H1 (cell line): ENCODE measurements around the gene IL16. TPM values are rescaled to one million over a fixed set of nuclear protein-coding genes. Genes with fewer than 3 reads are reported as not detected.

Source experiments
- CTCF ChIA-PET: fragments of 300-600 bp; sonication (Branson Sonifier 250); formaldehyde crosslinking; loops from one replicate; lab custom pipeline; 2021; ENCODE audit not compliant: partially characterized antibody; lab: Charles Lee
- POLR2A ChIA-PET: fragments of 300-600 bp; sonication (Branson Sonifier 250); formaldehyde crosslinking; loops from one replicate; lab custom pipeline; 2021; ENCODE audit warnings: inconsistent platforms; ENCODE audit not compliant: partially characterized antibody; lab: Charles Lee
- DNase-seq, 2 experiments: peaks; one replicate each; pipeline versions ENCODE4 v3.0.0 to v3.0.0-alpha.2; 2010 to 2022; ENCODE audit warnings: low spot score in 2 of 2, low read depth in 1 of 2, mixed read lengths in 1 of 2
- FAIRE-seq: peaks from 2 replicates; lab custom pipeline; 2011; peaks lifted over from hg19 to GRCh38; lab: Jason Lieb, UNC
- H2AFZ ChIP-seq: 2 replicates; pipeline ENCODE4 v1.8.1; 2012; ENCODE audit warnings: low read length, inconsistent platforms
- H2AK5ac ChIP-seq: 2 replicates; pipeline ENCODE4 v1.6.1; 2013; ENCODE audit warnings: low read depth, low read length
- H2BK120ac ChIP-seq: replicated peaks from 2 replicates; pipeline ENCODE3; 2013; ENCODE audit warnings: low read depth, low read length, inconsistent platforms
- H2BK12ac ChIP-seq: 2 replicates; pipeline ENCODE4 v1.6.1; 2013; ENCODE audit warnings: low read depth, low read length
- H2BK15ac ChIP-seq: 2 replicates; pipeline ENCODE4 v1.6.1; 2013; ENCODE audit warnings: low read length
- H2BK20ac ChIP-seq: 2 replicates; pipeline ENCODE4 v1.6.1; 2013; ENCODE audit warnings: low read length
- H2BK5ac ChIP-seq: 2 replicates; pipeline ENCODE4 v1.6.1; 2013; ENCODE audit warnings: low read depth, low read length
- H3K14ac ChIP-seq: 2 replicates; pipeline ENCODE4 v1.6.1; 2013; ENCODE audit warnings: inconsistent platforms; ENCODE audit not compliant: insufficient read length
- H3K18ac ChIP-seq: 2 replicates; pipeline ENCODE4 v1.6.1; 2013; ENCODE audit warnings: low read length; ENCODE audit errors: extremely low read depth
- H3K23ac ChIP-seq: 2 replicates; pipeline ENCODE4 v1.6.1; 2013; ENCODE audit warnings: inconsistent platforms; ENCODE audit not compliant: insufficient read length
- H3K23me2 ChIP-seq: 2 replicates; pipeline ENCODE4 v1.6.1; 2013; ENCODE audit warnings: low read depth, low read length
- H3K27ac ChIP-seq: 2 replicates; pipeline ENCODE4 v1.6.1; 2011; ENCODE audit warnings: low read depth, low read length, inconsistent platforms
- H3K27me3 ChIP-seq, 4 experiments: replicated peaks in 1 of 4; 1 replicate in 1 of 4; 2 replicates in 3 of 4; pipeline versions ENCODE4 v1.6.1 to v1.8.1; 2011 to 2013; ENCODE audit warnings: low read length in 3 of 4, mild to moderate bottlenecking in 3 of 4, inconsistent platforms in 2 of 4, mixed read lengths in 2 of 4, moderate library complexity in 1 of 4; ENCODE audit not compliant: control insufficient read depth in 3 of 4, insufficient read depth in 3 of 4; ENCODE audit errors: extremely low read depth in 1 of 4
- H3K36me3 ChIP-seq, 4 experiments: 2 replicates each; pipeline versions ENCODE4 v1.6.1 to v1.8.1; 2011 to 2013; ENCODE audit warnings: mild to moderate bottlenecking in 4 of 4, low read length in 3 of 4, moderate library complexity in 2 of 4, control low read depth in 1 of 4, inconsistent platforms in 1 of 4; ENCODE audit not compliant: insufficient read depth in 4 of 4, control insufficient read depth in 2 of 4
- H3K4ac ChIP-seq: replicated peaks from 2 replicates; pipeline ENCODE3; 2013; ENCODE audit warnings: low read length, low read depth, mixed read lengths, inconsistent platforms; ENCODE audit not compliant: insufficient read length
- H3K4me1 ChIP-seq, 4 experiments: replicated peaks in 1 of 4; 1 replicate in 1 of 4; 2 replicates in 3 of 4; pipeline versions ENCODE4 v1.6.1 to v1.8.1; 2011 to 2013; ENCODE audit warnings: low read length in 3 of 4, inconsistent platforms in 2 of 4, mixed read lengths in 1 of 4; ENCODE audit not compliant: insufficient read depth in 4 of 4, control insufficient read depth in 3 of 4
- H3K4me2 ChIP-seq, 2 experiments: 2 replicates each; pipeline versions ENCODE4 v1.6.1 to v1.8.1; 2011 to 2013; ENCODE audit warnings: low read depth in 2 of 2, low read length in 2 of 2, control low read depth in 1 of 2, inconsistent platforms in 1 of 2, mild to moderate bottlenecking in 1 of 2; ENCODE audit not compliant: insufficient read depth in 1 of 2
- H3K4me3 ChIP-seq, 4 experiments: fragments of 200-600, 300-600 bp in 1 of 4; sonication (generic), shearing (Covaris generic), sonication (Bioruptor Twin) in 1 of 4; 2 replicates each; pipeline versions ENCODE4 v1.5.1 to v1.8.1; 2011 to 2016; ENCODE audit warnings: low read length in 4 of 4, low read depth in 3 of 4, control low read depth in 2 of 4, inconsistent platforms in 2 of 4, mild to moderate bottlenecking in 2 of 4, mixed read lengths in 1 of 4, moderate library complexity in 1 of 4; ENCODE audit not compliant: insufficient read depth in 2 of 4; ENCODE audit errors: extremely low read depth in 1 of 4
- H3K56ac ChIP-seq: replicated peaks from 2 replicates; pipeline ENCODE3; 2013; ENCODE audit warnings: low read depth, mild to moderate bottlenecking, mixed read lengths, low read length, inconsistent platforms; ENCODE audit not compliant: insufficient read length
- H3K79me1 ChIP-seq: 2 replicates; pipeline ENCODE4 v1.6.1; 2013; ENCODE audit warnings: low read depth, low read length, control low read depth
- H3K79me2 ChIP-seq, 2 experiments: 2 replicates each; pipeline versions ENCODE4 v1.6.1 to v1.8.1; 2012 to 2013; ENCODE audit warnings: low read length in 2 of 2, mild to moderate bottlenecking in 2 of 2, inconsistent platforms in 1 of 2; ENCODE audit not compliant: insufficient read depth in 2 of 2, control insufficient read depth in 1 of 2
- H3K9ac ChIP-seq, 4 experiments: replicated peaks in 1 of 4; 1 replicate in 1 of 4; 2 replicates in 3 of 4; pipeline versions ENCODE4 v1.6.1 to v1.8.1; 2011 to 2013; ENCODE audit warnings: low read depth in 3 of 4, low read length in 3 of 4, control low read depth in 2 of 4, mild to moderate bottlenecking in 2 of 4, moderate library complexity in 2 of 4, inconsistent platforms in 1 of 4; ENCODE audit errors: extremely low read depth in 1 of 4
- H3K9me3 ChIP-seq, 2 experiments: 2 replicates each; pipeline versions ENCODE4 v1.6.1 to v1.8.1; 2012 to 2013; ENCODE audit warnings: mild to moderate bottlenecking in 2 of 2, moderate library complexity in 2 of 2, control low read depth in 1 of 2, inconsistent platforms in 1 of 2, low read depth in 1 of 2, low read length in 1 of 2, mixed read lengths in 1 of 2; ENCODE audit not compliant: insufficient read depth in 2 of 2
- H4K20me1 ChIP-seq, 2 experiments: replicated peaks in 1 of 2; 2 replicates each; pipeline versions ENCODE3 to v1.8.1; 2011 to 2013; ENCODE audit warnings: inconsistent platforms in 2 of 2, low read length in 2 of 2, mild to moderate bottlenecking in 1 of 2; ENCODE audit not compliant: insufficient read depth in 2 of 2, control insufficient read depth in 1 of 2
- H4K5ac ChIP-seq: 2 replicates; pipeline ENCODE4 v1.6.1; 2013; ENCODE audit warnings: low read length, low read depth, mixed read lengths, inconsistent platforms; ENCODE audit not compliant: insufficient read length
- H4K8ac ChIP-seq: 2 replicates; pipeline ENCODE4 v1.8.0; 2013; ENCODE audit warnings: mild to moderate bottlenecking, moderate library complexity, low read length, inconsistent platforms; ENCODE audit not compliant: insufficient read depth; ENCODE audit errors: extremely low read depth
- H4K91ac ChIP-seq: replicated peaks from 2 replicates; pipeline ENCODE3; 2013; ENCODE audit warnings: low read length, mixed read lengths, inconsistent platforms; ENCODE audit not compliant: insufficient read length
- BRCA1 ChIP-seq: IDR thresholded peaks from 2 replicates; pipeline ENCODE4 v1.6.1; 2012; ENCODE audit warnings: low read depth, low read length, improper control_type of control experiment
- CBX5 ChIP-seq: fragments of 300-800, 300-1000 bp; sonication (generic); IDR thresholded peaks from 2 replicates; pipeline ENCODE4 v1.7.1; 2016; ENCODE audit warnings: antibody characterized with exemption, low read length, low read depth
- POLR2A ChIP-seq, 2 experiments: IDR thresholded peaks; 1 replicate in 1 of 2; 2 replicates in 1 of 2; pipeline ENCODE4 v1.6.1; 2011; ENCODE audit warnings: low read depth in 2 of 2, low read length in 2 of 2, mild to moderate bottlenecking in 2 of 2; ENCODE audit errors: control extremely low read depth in 1 of 2
- SP2 ChIP-seq: IDR thresholded peaks from 2 replicates; pipeline ENCODE4 v1.6.1; 2012; ENCODE audit warnings: mild to moderate bottlenecking, low read length, inconsistent platforms
- WGBS, 2 experiments: shearing (Covaris generic) in 1 of 2; methylation state at CpG; one replicate each; pipeline versions ENCODE4 v1.1.6 to v1.1.7; 2013 to 2015; ENCODE audit warnings: low lambda C conversion rate in 2 of 2, mixed read lengths in 2 of 2, inconsistent platforms in 1 of 2, low coverage in 1 of 2, missing lambda C conversion rate in 1 of 2; ENCODE audit not compliant: insufficient replicate concordance in 2 of 2, insufficient coverage in 1 of 2, insufficient read length in 1 of 2; ENCODE audit errors: extremely low coverage in 1 of 2, missing lambda C conversion rate in 1 of 2; 5-methylcytosine and 5-hydroxymethylcytosine counted together
- polyA plus RNA-seq, 7 experiments: library from polyadenylated mRNA; depleted of rRNA in 3 of 7; stranded (reverse) in 5 of 7; unstranded in 2 of 7; fragments of >200 nt in 5 of 7; fragments of 200-250 nt in 2 of 7; gene quantifications; 1 replicate in 5 of 7; 2 replicates in 1 of 7; 4 replicates in 1 of 7; pipeline versions ENCODE4 v1.2.1 to v1.2.3, GENCODE V29; 2011 to 2013; ENCODE audit warnings: missing spikeins in 2 of 7, mixed read lengths in 2 of 7
- total RNA-seq: library from RNA; stranded (reverse); fragmentation: NEBNext Ultra II Directional; extraction: Animal tissue kit (Norgen Biotek cat#: 25700); gene quantifications from 2 replicates; pipeline ENCODE4 v1.2.1, GENCODE V29; 2021

The IL16 gene
- total and polyA plus RNA-seq, 2 of the 8 experiments (the other 6 are each of a cell fraction or from before 2014, with no cell fraction given), result 0.03 to 0.09 TPM

GRCh38 chr15:81321667-81322066 lies 125.0 kb downstream of the IL16 start:
- Histone ChIP-seq H3K4me2 (no peak overlapping the region), H2AK5ac (no peak overlapping the region), H2BK20ac (no peak overlapping the region), H3K23ac (no peak overlapping the region), H3K27ac (no peak overlapping the region), H3K56ac (no peak overlapping the region), H4K5ac (no peak overlapping the region), H2BK5ac (no peak overlapping the region), H3K4me3 (no peak overlapping the region), H2AFZ (no peak overlapping the region), H3K4me1 (peaks cover 0 to 8% (median under 1%) of the 10 kb centered on the region in 4 experiments; a peak in 4 of 7 replicates), H3K36me3 (peaks cover 0 to 11% (median 4%) of the 10 kb centered on the region in 4 experiments; a peak in 5 of 8 replicates), H3K79me1 (no peaks in the 10 kb centered on the region), H3K27me3 (0 out of 7 replicates have a peak, but pooled peaks cover 0 to 3% (median 0%) of the 10 kb centered on the region in 4 experiments), H3K23me2 (peaks cover 6% of the 10 kb centered on the region; the same call in 1 of the 2 replicates), H4K20me1 (peaks cover 0 to 4% of the 10 kb centered on the region in 2 experiments), H3K18ac (no peak overlapping the region), H2BK120ac (no peak overlapping the region), H2BK12ac (no peak overlapping the region), H4K8ac (no peak overlapping the region), H3K14ac (no peak overlapping the region), H3K9ac (no peak overlapping the region), H2BK15ac (no peak overlapping the region), H3K4ac (no peak overlapping the region), H4K91ac (no peak overlapping the region), H3K79me2 (no peaks in the 10 kb centered on the region)
- DNase-seq (no peak), FAIRE-seq (no peak)
- CTCF ChIA-PET, result interaction anchor here (0.9 to 1.7 kb wide), 4 partner anchors 28 to 80 kb away, joined by 3 to 4 read pairs (median 4); no protein-coding TSS in a partner anchor
- POLR2A ChIA-PET, result interaction anchor here (0.6 to 2.7 kb wide), 3 partner anchors 17 to 27 kb away, joined by 3 to 9 read pairs (median 3); no protein-coding TSS in a partner anchor
- WGBS, 2 experiments, result 86% methylated on average over 1 of the region's 1 CpG; no CpG with 5 or more reads in 1 of the 2 experiments
- no peak for TF ChIP-seq BRCA1
- TF ChIP-seq POLR2A (IDR thresholded peaks at IDR 0.05; ENCODE audit: control extremely low read depth in 1 of 2, low read depth in 2 of 2, low read length in 2 of 2), result no peak
- TF ChIP-seq CBX5, result no peak
- TF ChIP-seq SP2, result no peak
- TF ChIP-seq, all 59 proteins: peak for 0
- H3K9me3 ChIP-seq, result no peaks in the 10 kb centered on the region
